ENCODE data around the gene SRM. TPM values are rescaled to one million over a fixed set of nuclear protein-coding genes. Genes with fewer than 3 reads are reported as not detected.

SRM gene
- 124 to 247 TPM (median 215 TPM) in 5 replicates for total RNA-seq (2022; extraction: Qiagen RNA extraction)

DNA sequence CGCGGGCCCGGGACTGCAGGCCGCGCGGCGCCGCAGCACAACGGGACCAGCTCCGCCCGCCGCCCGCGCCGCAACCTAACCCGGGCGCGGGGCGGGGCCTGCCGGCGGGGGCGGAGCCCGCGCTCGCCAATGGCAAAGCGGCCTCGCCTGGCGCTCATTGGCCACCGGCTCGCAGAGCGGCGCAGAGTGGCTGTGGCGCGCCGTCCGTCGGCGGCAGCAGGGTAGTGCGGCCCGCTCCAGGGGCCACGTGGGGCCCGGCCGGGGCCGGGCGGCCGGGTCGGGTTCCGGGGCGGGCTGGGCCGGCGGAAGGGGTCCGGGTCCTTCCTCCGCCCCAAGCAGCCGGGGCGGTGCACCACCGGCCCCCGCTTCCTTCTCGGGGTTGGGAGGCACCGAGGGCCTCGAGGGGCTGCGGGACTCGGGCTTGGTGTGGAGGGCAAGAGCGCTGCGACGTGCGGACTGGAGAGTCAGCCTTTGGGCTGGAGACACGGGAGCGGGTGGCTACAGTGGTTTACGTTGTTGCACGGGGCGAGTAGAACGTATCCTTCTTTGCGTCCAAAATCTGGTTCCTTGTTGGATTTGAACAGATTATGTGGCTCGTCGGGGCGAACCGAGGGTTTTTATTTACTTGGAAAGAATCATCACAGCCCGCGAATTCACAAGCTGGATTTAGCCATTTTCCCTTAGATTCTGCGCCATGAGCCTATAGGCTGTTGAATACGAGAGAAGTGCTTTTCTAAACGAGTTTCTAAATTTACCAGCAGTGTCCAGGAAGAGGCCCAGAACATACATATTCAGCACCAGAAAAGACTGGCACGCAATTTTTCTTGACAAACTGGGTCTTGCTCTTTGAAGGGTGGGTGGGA lies at the start of gene SRM:
TSS of gene SRM (minus strand) at position 51 of the 863 bp plus-strand sequence. CDS start 75 bp downstream, outside the sequence.

DNA sequence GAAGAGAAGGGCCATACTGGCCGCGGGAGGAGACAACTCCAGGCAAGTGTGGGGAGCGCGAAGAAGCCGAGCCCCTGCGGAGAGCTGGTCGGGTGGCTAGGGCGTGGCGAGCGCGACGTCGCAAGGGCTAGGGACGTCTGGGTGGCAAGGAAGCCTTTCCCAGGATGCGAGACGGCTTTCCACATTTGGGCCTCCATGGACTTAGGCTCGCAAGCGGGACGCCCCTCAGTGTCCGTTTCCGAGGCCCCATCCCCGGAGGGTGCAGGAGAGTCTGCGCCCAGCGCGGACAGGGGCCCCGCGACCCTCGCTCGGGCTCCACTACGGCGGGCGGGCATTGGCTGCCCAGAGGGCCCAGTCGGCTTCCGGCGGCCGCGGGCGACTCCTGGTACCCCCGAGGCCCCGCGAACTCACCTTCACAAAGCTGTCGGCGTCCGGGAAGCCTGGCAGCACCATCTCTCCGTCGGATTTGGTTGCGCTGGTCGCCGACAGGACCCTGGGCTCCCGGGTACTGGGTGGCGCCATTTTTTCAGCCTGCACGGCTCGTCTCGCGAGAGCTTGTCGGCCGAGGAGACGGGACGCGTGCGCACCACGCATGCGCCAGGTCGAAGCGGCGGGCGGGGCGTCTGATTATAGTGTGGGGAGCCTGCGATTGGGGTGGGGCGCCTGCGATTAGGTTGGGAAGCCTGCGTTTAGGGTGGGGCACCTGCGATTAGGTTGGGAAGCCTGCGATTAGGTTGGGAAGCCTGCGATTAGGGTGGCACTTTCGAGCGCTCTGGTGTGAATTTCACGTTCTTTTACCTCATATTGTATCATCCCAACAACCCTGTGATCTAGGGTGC lies 39.7 kb upstream of the SRM start, which contains the start of gene EXOSC10:
TSS of gene EXOSC10 (minus strand) at position 560 of the 839 bp plus-strand sequence. CDS start at position 522, 38 bp downstream.

DNA sequence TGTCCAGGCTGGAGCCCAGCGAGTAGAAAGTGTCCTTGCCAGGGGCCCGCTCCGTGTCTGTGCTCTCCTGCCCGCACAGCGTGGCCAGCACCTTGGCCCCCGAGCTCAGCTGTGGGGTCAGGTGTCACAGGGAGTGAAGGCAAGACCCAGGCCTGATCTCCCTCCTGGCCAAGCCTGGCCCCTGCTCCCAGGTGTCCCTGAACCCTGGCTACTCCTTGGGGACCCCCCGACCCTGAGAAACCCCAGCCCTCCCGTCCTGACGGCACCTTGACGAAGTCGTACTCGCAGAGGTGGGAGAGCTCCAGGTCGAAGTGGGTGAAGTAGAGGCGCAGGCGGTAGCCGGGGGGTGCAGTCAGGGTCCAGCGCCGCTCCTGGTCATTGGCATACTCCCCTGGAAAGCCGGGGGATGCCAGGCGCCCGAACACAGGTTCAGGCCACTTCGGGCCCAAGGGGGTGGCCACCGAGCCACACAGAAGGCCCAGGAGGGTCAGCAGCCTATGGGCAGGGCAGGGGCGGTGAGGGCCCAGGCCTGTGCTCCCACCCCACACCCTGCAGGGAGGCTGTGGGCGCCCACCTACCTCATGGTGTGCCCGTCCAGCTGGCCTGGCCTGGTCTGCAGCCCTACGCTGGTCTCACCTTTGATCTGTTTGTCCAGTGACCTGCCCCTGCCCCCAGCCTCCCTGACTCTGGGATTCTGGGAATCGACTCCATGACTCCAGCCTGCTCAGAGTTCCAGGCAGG lies 13.0 kb downstream of the SRM start, which contains the start of gene MASP2:
TSS of gene MASP2 (minus strand) at position 615 of the 741 bp plus-strand sequence. CDS start at position 583, 32 bp downstream.

DNA sequence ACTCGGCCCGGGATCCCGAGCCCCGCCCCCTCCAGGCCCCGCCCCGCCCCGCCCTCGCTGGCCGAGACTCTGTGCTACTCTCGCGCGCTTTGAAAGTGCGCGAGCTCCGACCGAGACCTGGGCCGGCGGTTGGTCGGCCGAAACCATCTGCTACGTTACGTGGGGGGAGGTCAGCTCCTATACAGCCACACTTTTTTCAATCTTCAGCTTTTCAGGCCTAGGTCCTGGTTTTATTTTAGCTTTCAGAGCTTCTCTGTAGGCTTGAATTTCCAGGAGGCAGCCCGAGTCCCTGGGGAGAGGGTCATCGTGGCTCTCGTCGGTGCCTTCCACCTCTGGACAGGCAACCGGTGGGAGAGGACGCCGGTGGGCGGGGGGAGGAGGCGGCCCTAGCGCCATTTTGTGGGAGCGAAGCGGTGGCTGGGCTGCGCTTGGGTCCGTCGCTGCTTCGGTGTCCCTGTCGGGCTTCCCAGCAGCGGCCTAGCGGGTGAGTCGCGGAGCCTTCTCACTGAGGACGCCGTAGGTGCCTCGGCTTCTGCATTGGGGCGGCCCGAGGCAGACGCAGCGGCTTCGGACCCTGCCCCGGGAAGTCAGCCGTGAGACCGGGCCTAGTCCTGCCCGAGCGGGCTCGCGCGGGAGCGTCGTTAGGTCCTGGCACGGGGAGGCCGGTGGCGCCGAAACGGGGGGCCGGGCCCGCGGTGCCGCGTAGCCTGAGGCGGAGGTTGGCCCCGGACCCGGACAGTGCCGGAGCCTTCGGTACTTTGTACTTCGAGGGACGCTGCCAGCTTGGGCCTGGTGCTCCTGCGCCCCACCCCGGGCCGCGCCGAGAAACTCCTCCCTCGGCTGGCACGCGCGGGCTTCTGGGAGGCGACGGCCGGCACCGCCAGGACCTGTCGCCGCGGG lies 47.3 kb downstream of the SRM start, which contains the start of gene TARDBP:
TSS of gene TARDBP (plus strand) at position 395 of the 900 bp plus-strand sequence. CDS start 1,074 bp downstream, outside the sequence.

Other genes with a start within 250 kb of the SRM start
- gene TARDBP, start 47.4 kb downstream of the SRM start, total RNA-seq (2022; extraction: Qiagen RNA extraction), result 188 to 215 TPM (median 207 TPM) in 5 replicates
- 0.07 to 0.22 TPM (median 0.17 TPM) in 5 replicates for gene MASP2, start 12.8 kb downstream of the SRM start, total RNA-seq (2022; extraction: Qiagen RNA extraction)
- gene EXOSC10, start 39.9 kb upstream of the SRM start, total RNA-seq (2022; extraction: Qiagen RNA extraction), result 35.3 to 41.2 TPM (median 39.3 TPM) in 5 replicates
- not detected in 5 replicates for gene ANGPTL7, start 129.3 kb upstream of the SRM start, total RNA-seq (2022; extraction: Qiagen RNA extraction)
- 13.3 to 16.5 TPM (median 14.9 TPM) in 5 replicates for gene MTOR, start 202.5 kb upstream of the SRM start, total RNA-seq (2022; extraction: Qiagen RNA extraction)
- gene UBIAD1, start 213.2 kb upstream of the SRM start, total RNA-seq (2022; extraction: Qiagen RNA extraction), result 15.1 to 19.0 TPM (median 16.6 TPM) in 5 replicates

All from A549 treated with dexamethasone at 1 μM for 4 hours (cell line).